K562 (cell line): ENCODE data around the gene RAD21L1. TPM values are rescaled to one million over a fixed set of nuclear protein-coding genes. Genes with fewer than 3 reads are reported as not detected.

Experiments used
- ATAC-seq: fragments of 200-7000 bp; cut with Tn5 transposase; 3 replicates; pipeline ENCODE4 v1.9.1; 2020; ENCODE audit warnings: moderate library complexity
- BruUV-seq: library from RNA; stranded (reverse); fragments of 400-500 nt; replicated peaks from 2 replicates; lab custom pipeline; 2021; lab: Mats Ljungman, UMichigan
- CTCF ChIA-PET: fragments of 300-600 bp; formaldehyde crosslinking; extraction: SDS; loops from one replicate; lab custom pipeline; 2021; ENCODE audit warnings: low intra/inter-chr PET ratio; lab: Yijun Ruan, JAX
- POLR2A ChIA-PET: fragments of 300-600, 350-650 bp; sonication (Branson Sonifier 250); formaldehyde crosslinking; extraction: SDS; loops from one replicate; lab custom pipeline; 2021; ENCODE audit warnings: antibody characterized with exemption, inconsistent platforms; lab: Yijun Ruan, JAX
- DNase-seq, 4 experiments: peaks; one replicate each; pipeline versions ENCODE4 v3.0.0 to v3.0.0-alpha.2; 2011 to 2018; ENCODE audit warnings: low spot score in 3 of 4, mixed read lengths in 3 of 4; ENCODE audit errors: extremely low read depth in 1 of 4
- FAIRE-seq: peaks from 2 replicates; lab custom pipeline; 2011; peaks lifted over from hg19 to GRCh38; lab: Jason Lieb, UNC
- H2AFZ ChIP-seq: 2 replicates; pipeline ENCODE4 v1.6.0; 2011; ENCODE audit warnings: low read depth, low read length, control low read depth, inconsistent platforms
- H3K27ac ChIP-seq: fragments of 200-600 bp; 3 replicates; pipeline ENCODE4 v1.8.0; 2011; ENCODE audit warnings: low read depth, mild to moderate bottlenecking, control low read depth, inconsistent platforms, low read length, moderate library complexity, mixed read lengths; ENCODE audit errors: extremely low read depth
- H3K27me3 ChIP-seq, 2 experiments: fragments of 300-600 bp in 1 of 2; 2 replicates in 1 of 2; 3 replicates in 1 of 2; pipeline versions ENCODE4 v1.6.0 to v1.8.0; 2011; ENCODE audit warnings: inconsistent platforms in 2 of 2, low read length in 2 of 2, mild to moderate bottlenecking in 1 of 2, mixed read lengths in 1 of 2, moderate library complexity in 1 of 2; ENCODE audit not compliant: control insufficient read depth in 2 of 2, insufficient read depth in 2 of 2
- H3K36me3 ChIP-seq: fragments of 300-600 bp; 3 replicates; pipeline ENCODE4 v1.8.0; 2011; ENCODE audit warnings: mild to moderate bottlenecking, low read length, inconsistent platforms; ENCODE audit not compliant: control insufficient read depth, insufficient read depth
- H3K4me1 ChIP-seq, 2 experiments: fragments of 200-600 bp in 1 of 2; replicated peaks in 1 of 2; 2 replicates in 1 of 2; 3 replicates in 1 of 2; pipeline versions ENCODE4 v1.5.1 to v1.8.0; 2011; ENCODE audit warnings: inconsistent platforms in 2 of 2, low read length in 2 of 2, mild to moderate bottlenecking in 1 of 2, mixed read lengths in 1 of 2, moderate library complexity in 1 of 2; ENCODE audit not compliant: control insufficient read depth in 2 of 2, insufficient read depth in 2 of 2
- H3K4me2 ChIP-seq: 2 replicates; pipeline ENCODE4 v1.6.1; 2011; ENCODE audit warnings: low read length, control low read depth, inconsistent platforms, mixed read lengths; ENCODE audit not compliant: insufficient read depth
- H3K4me3 ChIP-seq: fragments of 200-600 bp; sonication (generic), shearing (Covaris generic); 2 replicates; pipeline ENCODE4 v1.5.1; 2016; ENCODE audit warnings: control low read depth, inconsistent platforms
- H3K79me2 ChIP-seq: fragments of 200-600 bp; 3 replicates; pipeline ENCODE4 v1.8.0; 2011; ENCODE audit warnings: low read length, inconsistent platforms; ENCODE audit not compliant: control insufficient read depth, insufficient read depth
- H3K9ac ChIP-seq, 2 experiments: 2 replicates each; pipeline versions ENCODE4 v1.6.0 to v1.6.1; 2011; ENCODE audit warnings: low read depth in 2 of 2, low read length in 2 of 2, control low read depth in 1 of 2, inconsistent platforms in 1 of 2, mild to moderate bottlenecking in 1 of 2, mixed read lengths in 1 of 2; ENCODE audit not compliant: insufficient read depth in 1 of 2
- H3K9me1 ChIP-seq: one replicate; pipeline ENCODE4 v1.6.0; 2011; ENCODE audit warnings: inconsistent platforms, mild to moderate bottlenecking, low read length, moderate library complexity; ENCODE audit not compliant: control insufficient read depth, insufficient read depth
- H3K9me3 ChIP-seq: replicated peaks from 2 replicates; pipeline ENCODE4 v1.5.1; 2011; ENCODE audit warnings: low read depth, low read length, inconsistent platforms; ENCODE audit not compliant: control insufficient read depth, insufficient read depth
- H4K20me1 ChIP-seq: replicated peaks from 2 replicates; pipeline ENCODE4 v1.6.1; 2011; ENCODE audit warnings: low read length, inconsistent platforms, mixed read lengths; ENCODE audit not compliant: control insufficient read depth, insufficient read depth
- CBX2 ChIP-seq: fragments of 200-600 bp; sonication (generic); IDR thresholded peaks from one replicate; pipeline ENCODE4 v1.6.1; 2012; ENCODE audit warnings: mild to moderate bottlenecking, low read length, inconsistent platforms; ENCODE audit not compliant: insufficient read depth, poor library complexity, severe bottlenecking
- CCNT2 ChIP-seq: IDR thresholded peaks from 2 replicates; pipeline ENCODE4 v1.6.1; 2011; ENCODE audit warnings: borderline replicate concordance, low read depth, mild to moderate bottlenecking, moderate library complexity, mixed read lengths, low read length; ENCODE audit not compliant: insufficient read length; ENCODE audit errors: extremely low read depth
- FOXP1 ChIP-seq: sonication (generic); formaldehyde crosslinking; IDR thresholded peaks from 2 replicates; pipeline ENCODE4 v1.8.0; 2022; ENCODE audit warnings: mild to moderate bottlenecking, missing genetic modification reagents
- KLF6 ChIP-seq: fragments of 250-450 bp; sonication (Bioruptor Pico); IDR thresholded peaks from 2 replicates; pipeline ENCODE4 v1.4.0; 2020; ENCODE audit warnings: mild to moderate bottlenecking, moderate library complexity, borderline replicate concordance
- MCM2 ChIP-seq: fragments of 450-650 bp; IDR thresholded peaks from 2 replicates; pipeline ENCODE4 v1.6.1; 2017; ENCODE audit warnings: low read depth, mild to moderate bottlenecking
- MLLT1 ChIP-seq, 2 experiments: fragments of 450-650 bp; IDR thresholded peaks; 2 replicates each; pipeline ENCODE4 v1.6.1; 2016
- NFATC3 ChIP-seq: fragments of 450-650 bp; IDR thresholded peaks from 2 replicates; pipeline ENCODE4 v1.6.1; 2017; ENCODE audit warnings: mild to moderate bottlenecking
- NFIC ChIP-seq: fragments of 450-650 bp; IDR thresholded peaks from 2 replicates; pipeline ENCODE4 v1.6.1; 2017; ENCODE audit warnings: mild to moderate bottlenecking, inconsistent platforms
- WGBS: fragments of 100-300 bp; shearing (Covaris generic); methylation state at CpG from one replicate; pipeline ENCODE4 v1.1.6; 2016; ENCODE audit warnings: low coverage, mixed read lengths; ENCODE audit not compliant: insufficient coverage; ENCODE audit errors: missing lambda C conversion rate; 5-methylcytosine and 5-hydroxymethylcytosine counted together
- in situ Hi-C: fragments of 300-500 bp; cut with MboI; formaldehyde crosslinking; loops from 4 replicates; pipeline ENCODE4 v1.15.0; 2018; ENCODE audit warnings: inconsistent platforms, mixed read lengths
- intact Hi-C: fragments of 100-400 bp; cut with micrococcal nuclease; formaldehyde crosslinking; loops from 2 replicates; pipeline ENCODE4 v1.14.2; 2022
- polyA plus RNA-seq, 8 experiments: library from polyadenylated mRNA; depleted of rRNA in 4 of 8; stranded (reverse) in 5 of 8; unstranded in 3 of 8; fragments of >200 nt; fragmentation: Nextera tagmentation in 2 of 8; fragmentation: Illumina TruSeq in 1 of 8; extraction: Ambion mirVana in 2 of 8; extraction: Trizol in 1 of 8; gene quantifications; 2 replicates each; pipeline versions ENCODE4 v1.2.1 to v1.2.3, GENCODE V29; 2011 to 2014; ENCODE audit warnings: inconsistent platforms in 1 of 8, missing spikeins in 1 of 8
- total RNA-seq, 7 experiments: library from RNA; depleted of rRNA in 6 of 7; stranded (reverse); fragments of >200 nt in 6 of 7; fragmentation: Illumina TruSeq in 2 of 7; extraction: Trizol in 2 of 7; gene quantifications; 2 replicates each; pipeline versions ENCODE4 v1.2.1 to v1.2.3, GENCODE V29; 2011 to 2021; ENCODE audit warnings: low replicate concordance in 1 of 7
- TF ChIP-seq, protein P1 (sequence below), 3 experiments: IDR thresholded peaks in 2 of 3; conservative IDR thresholded peaks in 1 of 3; 2 replicates each; pipeline ENCODE4 v1.5.1; 2011 to 2012; ENCODE audit warnings: low read length in 3 of 3, mild to moderate bottlenecking in 3 of 3, control low read depth in 2 of 3, improper control_type of control experiment in 1 of 3, inconsistent platforms in 1 of 3, low read depth in 1 of 3, mixed read lengths in 1 of 3, moderate library complexity in 1 of 3; ENCODE audit not compliant: insufficient read depth in 2 of 3

Gene RAD21L1
- total and polyA plus RNA-seq, 9 of the 15 experiments (the other 6 are each of a cell fraction or from before 2014, with no cell fraction given) = 0.17 to 1.7 (median 0.45) TPM; not detected in 1

DNA sequence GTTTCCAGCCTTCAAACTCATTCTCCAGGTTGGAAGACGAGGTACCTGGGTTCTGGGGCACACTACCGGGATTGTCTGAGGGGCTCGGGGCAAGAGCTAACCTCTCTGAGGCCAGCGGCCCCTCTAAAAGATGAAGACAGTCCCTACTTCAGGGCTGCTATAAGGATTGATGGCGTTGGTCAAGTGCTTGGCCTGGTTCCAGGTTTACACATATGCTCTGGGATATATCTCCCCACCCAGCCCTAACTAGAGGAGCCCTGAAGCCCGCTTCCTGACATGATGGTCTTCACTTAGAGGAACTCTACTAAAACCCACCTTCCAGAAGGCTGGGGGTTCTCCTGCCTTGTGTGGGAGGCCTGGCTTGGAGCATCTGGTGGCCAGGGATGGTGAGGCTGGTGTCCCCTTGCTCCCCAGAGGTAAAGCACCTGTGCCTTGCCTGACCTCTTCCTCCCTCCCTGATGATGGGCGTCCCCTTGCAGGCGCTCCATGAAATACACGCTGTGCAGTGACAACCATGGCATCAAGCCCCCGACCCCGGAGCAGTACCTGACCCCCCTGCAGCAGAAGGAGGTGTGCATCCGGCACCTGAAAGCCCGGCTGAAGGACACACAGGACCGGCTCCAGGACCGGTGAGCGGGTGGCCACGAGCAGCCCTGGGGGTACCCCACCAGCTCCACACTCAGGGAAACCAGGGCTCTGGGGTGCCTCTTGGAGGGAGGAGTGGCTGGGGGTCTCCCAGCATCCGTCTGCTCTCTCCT is 74.4 kb downstream of the RAD21L1 start:
- no TSS peak for BruUV-seq
- Histone ChIP-seq H3K9me3 (no peaks in the 10 kb centered on the region), H2AFZ (no peak overlapping the region), H4K20me1 (no peaks in the 10 kb centered on the region), H3K27me3 (no peaks in the 10 kb centered on the region), H3K27ac (peak overlapping the region; percentile 23; the same call in 2 of the 3 replicates), H3K9ac (peak overlapping the region in 1 of 2 experiments; percentile 26; a peak in 1 of 4 replicates), H3K4me2 (no peak overlapping the region), H3K4me3 (no peak overlapping the region), H3K36me3 (no peaks in the 10 kb centered on the region; the same call in 2 of the 3 replicates), H3K9me1 (no peaks in the 10 kb centered on the region), H3K4me1 (peaks cover 3 to 25% of the 10 kb centered on the region in 2 experiments; a peak in 4 of 5 replicates), H3K79me2 (no peaks in the 10 kb centered on the region)
- ChIA-PET CTCF (no interaction called here), POLR2A (interaction anchor here (0.7 kb wide), 1 partner anchor 12 kb away, joined by 3 read pairs; no protein-coding TSS in a partner anchor)
- intact Hi-C loops = loop anchor here (10.0 kb wide), 1 partner anchor 85 kb away; no protein-coding TSS in a partner anchor
- 77% methylated on average over 13 of the region's 18 CpGs for WGBS
- no peak for ATAC-seq
- no peak for FAIRE-seq
- in situ Hi-C loops = no loop called here
- no peak for TF ChIP-seq MCM2
- no peak for TF ChIP-seq KLF6 (CRISPR knock-in tag)
- TF ChIP-seq CCNT2 = no peak
- no peak for TF ChIP-seq MLLT1 (IDR thresholded peaks at IDR 0.05)
- no peak for TF ChIP-seq NFATC3
- TF ChIP-seq, protein P1, sequence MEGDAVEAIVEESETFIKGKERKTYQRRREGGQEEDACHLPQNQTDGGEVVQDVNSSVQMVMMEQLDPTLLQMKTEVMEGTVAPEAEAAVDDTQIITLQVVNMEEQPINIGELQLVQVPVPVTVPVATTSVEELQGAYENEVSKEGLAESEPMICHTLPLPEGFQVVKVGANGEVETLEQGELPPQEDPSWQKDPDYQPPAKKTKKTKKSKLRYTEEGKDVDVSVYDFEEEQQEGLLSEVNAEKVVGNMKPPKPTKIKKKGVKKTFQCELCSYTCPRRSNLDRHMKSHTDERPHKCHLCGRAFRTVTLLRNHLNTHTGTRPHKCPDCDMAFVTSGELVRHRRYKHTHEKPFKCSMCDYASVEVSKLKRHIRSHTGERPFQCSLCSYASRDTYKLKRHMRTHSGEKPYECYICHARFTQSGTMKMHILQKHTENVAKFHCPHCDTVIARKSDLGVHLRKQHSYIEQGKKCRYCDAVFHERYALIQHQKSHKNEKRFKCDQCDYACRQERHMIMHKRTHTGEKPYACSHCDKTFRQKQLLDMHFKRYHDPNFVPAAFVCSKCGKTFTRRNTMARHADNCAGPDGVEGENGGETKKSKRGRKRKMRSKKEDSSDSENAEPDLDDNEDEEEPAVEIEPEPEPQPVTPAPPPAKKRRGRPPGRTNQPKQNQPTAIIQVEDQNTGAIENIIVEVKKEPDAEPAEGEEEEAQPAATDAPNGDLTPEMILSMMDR (IDR thresholded peaks at IDR 0.05 in 2 of 3, conservative IDR thresholded peaks at IDR 0.05 in 1 of 3; ENCODE audit: insufficient read depth in 2 of 3, low read depth in 1 of 3, low read length in 3 of 3) = no peak
- TF ChIP-seq CBX2 = no peak
- TF ChIP-seq FOXP1 = 0 out of 2 replicates have a peak, but pooled peaks have one; percentile 25
- peak; percentile 64 for TF ChIP-seq NFIC
- peak in 1 of 4 experiments; percentile 13 for DNase-seq
